HL-60 (cell line): ENCODE results near the gene RBX1.

ENCODE experiments used
- GABPA ChIP-seq: IDR thresholded peaks from 2 replicates; pipeline ENCODE4 v1.6.1; 2012; ENCODE audit warnings: low read depth
- TF ChIP-seq, protein P1 (sequence below): IDR thresholded peaks from one replicate; pipeline ENCODE4 v1.5.1; 2011; ENCODE audit warnings: low read length, control low read depth, inconsistent platforms; ENCODE audit not compliant: insufficient read depth
- TF ChIP-seq, protein P2 (sequence below): IDR thresholded peaks from 2 replicates; pipeline ENCODE4 v1.6.1; 2012; ENCODE audit warnings: low read depth; ENCODE audit not compliant: insufficient replicate concordance

DNA sequence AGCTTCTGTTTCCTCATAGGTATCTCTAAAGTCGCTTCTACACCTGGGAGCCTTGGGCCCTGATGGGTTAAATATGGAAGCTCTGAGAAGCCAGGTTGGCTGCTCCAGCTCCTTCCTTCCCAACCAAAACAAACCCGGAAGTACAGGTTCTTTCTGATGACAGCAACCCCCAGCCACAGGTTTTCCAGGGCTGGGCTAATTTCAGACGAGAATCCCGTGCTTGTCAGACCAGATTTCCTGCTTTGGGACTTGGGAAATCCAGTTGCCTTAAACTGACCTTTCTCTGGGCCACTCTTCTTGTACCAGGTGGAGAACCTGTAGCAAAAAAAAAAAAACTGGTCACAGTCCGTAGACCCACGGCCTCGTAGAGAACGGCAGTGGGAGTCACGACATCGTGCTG, 51.9 kb downstream of the RBX1 start:
- TF ChIP-seq, protein P1, sequence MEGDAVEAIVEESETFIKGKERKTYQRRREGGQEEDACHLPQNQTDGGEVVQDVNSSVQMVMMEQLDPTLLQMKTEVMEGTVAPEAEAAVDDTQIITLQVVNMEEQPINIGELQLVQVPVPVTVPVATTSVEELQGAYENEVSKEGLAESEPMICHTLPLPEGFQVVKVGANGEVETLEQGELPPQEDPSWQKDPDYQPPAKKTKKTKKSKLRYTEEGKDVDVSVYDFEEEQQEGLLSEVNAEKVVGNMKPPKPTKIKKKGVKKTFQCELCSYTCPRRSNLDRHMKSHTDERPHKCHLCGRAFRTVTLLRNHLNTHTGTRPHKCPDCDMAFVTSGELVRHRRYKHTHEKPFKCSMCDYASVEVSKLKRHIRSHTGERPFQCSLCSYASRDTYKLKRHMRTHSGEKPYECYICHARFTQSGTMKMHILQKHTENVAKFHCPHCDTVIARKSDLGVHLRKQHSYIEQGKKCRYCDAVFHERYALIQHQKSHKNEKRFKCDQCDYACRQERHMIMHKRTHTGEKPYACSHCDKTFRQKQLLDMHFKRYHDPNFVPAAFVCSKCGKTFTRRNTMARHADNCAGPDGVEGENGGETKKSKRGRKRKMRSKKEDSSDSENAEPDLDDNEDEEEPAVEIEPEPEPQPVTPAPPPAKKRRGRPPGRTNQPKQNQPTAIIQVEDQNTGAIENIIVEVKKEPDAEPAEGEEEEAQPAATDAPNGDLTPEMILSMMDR = no peak
- TF ChIP-seq, protein P2, sequence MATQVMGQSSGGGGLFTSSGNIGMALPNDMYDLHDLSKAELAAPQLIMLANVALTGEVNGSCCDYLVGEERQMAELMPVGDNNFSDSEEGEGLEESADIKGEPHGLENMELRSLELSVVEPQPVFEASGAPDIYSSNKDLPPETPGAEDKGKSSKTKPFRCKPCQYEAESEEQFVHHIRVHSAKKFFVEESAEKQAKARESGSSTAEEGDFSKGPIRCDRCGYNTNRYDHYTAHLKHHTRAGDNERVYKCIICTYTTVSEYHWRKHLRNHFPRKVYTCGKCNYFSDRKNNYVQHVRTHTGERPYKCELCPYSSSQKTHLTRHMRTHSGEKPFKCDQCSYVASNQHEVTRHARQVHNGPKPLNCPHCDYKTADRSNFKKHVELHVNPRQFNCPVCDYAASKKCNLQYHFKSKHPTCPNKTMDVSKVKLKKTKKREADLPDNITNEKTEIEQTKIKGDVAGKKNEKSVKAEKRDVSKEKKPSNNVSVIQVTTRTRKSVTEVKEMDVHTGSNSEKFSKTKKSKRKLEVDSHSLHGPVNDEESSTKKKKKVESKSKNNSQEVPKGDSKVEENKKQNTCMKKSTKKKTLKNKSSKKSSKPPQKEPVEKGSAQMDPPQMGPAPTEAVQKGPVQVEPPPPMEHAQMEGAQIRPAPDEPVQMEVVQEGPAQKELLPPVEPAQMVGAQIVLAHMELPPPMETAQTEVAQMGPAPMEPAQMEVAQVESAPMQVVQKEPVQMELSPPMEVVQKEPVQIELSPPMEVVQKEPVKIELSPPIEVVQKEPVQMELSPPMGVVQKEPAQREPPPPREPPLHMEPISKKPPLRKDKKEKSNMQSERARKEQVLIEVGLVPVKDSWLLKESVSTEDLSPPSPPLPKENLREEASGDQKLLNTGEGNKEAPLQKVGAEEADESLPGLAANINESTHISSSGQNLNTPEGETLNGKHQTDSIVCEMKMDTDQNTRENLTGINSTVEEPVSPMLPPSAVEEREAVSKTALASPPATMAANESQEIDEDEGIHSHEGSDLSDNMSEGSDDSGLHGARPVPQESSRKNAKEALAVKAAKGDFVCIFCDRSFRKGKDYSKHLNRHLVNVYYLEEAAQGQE = no peak
- no peak for TF ChIP-seq GABPA
